ENCODE results near the gene PTPRM. TPM values are rescaled to one million over a fixed set of nuclear protein-coding genes. Genes with fewer than 3 reads are reported as not detected.

The PTPRM gene
- total RNA-seq, result 25.6 and 69.4 TPM in 2 replicates

GRCh38 chr18:7566567-7567473 lies at the start of gene PTPRM:
Gene PTPRM, plus strand, starts transcription at chr18:7567316. Its CDS starts 503 bp downstream, at chr18:7567819.

All from uterine smooth muscle cell (primary cell).